GM03348 (cell line): Measurements from ENCODE around the gene USP32.
A peak's percentile ranks its signal among the peaks of the same experiment; 100 is the strongest.

ENCODE experiments used
- DNase-seq: peaks from one replicate; pipeline ENCODE4 v3.0.0; 2012; ENCODE audit warnings: low spot score

Gene USP32

GRCh38 chr17:60154616-60155426, 237.1 kb downstream of the USP32 start:
- DNase-seq, result peak; percentile 88

DNA sequence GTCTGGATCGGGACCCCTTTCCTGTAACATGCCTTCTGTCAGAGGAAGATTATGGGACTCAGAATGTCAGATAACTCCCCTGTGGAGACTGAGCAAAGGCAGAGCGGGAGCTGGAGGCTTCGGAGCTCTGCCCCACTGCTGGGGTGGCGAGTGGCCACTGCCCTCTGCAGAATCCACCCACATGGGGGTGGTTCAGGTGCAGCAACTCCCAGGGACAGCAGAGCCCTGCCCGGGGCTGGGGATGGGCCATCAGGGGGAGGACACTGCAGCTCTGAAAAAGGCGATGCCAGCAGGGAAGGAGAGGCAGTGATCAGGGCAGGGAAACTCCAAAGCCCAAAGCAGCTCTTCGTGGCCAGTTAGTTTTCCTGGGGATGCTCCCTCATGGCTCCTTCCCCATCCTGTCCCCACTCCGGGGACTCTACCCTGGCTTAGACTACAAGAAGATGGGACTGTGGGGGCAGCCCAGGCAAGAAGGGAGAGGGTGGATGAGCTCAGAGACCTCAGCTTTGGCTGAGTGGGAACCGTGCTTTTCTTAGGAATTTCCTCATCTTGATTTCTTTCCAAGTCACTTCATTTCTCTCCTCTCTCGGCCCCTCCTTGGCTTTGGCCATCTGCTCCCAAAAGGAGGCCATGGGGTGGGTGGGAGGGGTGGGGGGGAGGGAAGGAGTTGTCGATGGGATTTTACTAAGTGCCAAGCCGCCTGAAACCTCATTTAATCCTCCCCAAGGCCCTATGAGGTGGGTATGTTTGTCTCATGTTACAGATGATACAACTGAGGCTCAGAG, 238.1 kb downstream of the USP32 start:
- DNase-seq, result peak; percentile 72

GRCh38 chr17:60151355-60151754, 240.6 kb downstream of the USP32 start:
- no peak for DNase-seq

GRCh38 chr17:60149691-60150582, 242.0 kb downstream of the USP32 start, which contains the start of gene CA4:
Gene CA4 (plus strand): TSS chr17:60149973. CDS start chr17:60150035, 62 bp downstream.
- no peak for DNase-seq

DNA sequence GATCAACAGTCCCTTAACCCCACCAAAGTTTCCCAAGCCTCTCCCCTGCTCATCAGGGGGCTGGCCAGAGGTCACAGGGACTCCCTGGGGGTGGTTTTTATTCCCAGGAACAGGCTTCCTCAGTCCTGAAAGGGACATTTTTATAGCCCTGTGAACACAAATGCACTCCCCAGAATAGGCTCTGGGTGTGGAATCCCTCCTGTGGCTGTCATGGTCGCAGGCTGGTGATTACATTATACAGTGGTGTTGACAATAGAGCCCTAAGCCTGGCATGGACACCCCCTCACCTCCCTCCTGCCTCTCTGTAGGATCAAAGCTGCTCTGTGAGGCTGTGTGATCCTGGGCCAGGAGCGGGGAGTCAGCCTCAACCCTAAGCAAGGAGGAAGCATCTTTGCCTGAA, 243.6 kb downstream of the USP32 start:
- no peak for DNase-seq

DNA sequence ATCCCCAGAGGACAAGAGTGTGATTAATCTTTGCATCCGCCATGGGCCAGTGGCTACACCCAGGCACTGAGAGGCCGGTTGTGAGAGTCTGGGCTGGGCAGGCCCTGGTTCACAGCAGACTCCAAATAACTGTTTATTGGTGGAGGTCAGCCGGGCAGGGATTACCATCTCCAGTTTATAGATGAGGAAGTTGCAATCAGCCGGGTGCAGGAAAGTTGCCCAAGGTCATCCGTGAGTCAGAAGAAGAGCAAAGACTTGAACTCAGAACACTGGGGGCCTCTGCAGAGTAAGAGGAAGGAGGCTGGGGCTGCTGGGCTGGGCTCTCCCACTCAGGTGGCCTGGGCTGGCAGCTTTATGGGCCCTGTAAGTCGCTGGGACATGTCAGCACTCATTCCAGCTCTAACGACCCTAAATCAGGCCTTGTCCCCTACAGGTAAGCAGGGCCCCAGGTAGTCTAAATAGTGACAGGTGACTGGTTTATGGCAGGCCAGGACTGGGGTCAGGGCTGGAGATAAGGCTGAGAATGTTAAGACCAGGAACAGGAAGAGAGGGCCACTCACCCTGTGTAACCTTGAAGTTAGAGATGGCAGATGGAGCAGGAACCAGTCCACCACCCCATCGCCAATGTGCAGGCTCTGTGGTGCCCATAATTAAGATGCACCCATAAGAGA, 244.2 kb downstream of the USP32 start:
- no peak for DNase-seq

- no peak for DNase-seq
Observed at GRCh38 chr17:60146206-60146605, 245.7 kb downstream of the USP32 start.

DNA sequence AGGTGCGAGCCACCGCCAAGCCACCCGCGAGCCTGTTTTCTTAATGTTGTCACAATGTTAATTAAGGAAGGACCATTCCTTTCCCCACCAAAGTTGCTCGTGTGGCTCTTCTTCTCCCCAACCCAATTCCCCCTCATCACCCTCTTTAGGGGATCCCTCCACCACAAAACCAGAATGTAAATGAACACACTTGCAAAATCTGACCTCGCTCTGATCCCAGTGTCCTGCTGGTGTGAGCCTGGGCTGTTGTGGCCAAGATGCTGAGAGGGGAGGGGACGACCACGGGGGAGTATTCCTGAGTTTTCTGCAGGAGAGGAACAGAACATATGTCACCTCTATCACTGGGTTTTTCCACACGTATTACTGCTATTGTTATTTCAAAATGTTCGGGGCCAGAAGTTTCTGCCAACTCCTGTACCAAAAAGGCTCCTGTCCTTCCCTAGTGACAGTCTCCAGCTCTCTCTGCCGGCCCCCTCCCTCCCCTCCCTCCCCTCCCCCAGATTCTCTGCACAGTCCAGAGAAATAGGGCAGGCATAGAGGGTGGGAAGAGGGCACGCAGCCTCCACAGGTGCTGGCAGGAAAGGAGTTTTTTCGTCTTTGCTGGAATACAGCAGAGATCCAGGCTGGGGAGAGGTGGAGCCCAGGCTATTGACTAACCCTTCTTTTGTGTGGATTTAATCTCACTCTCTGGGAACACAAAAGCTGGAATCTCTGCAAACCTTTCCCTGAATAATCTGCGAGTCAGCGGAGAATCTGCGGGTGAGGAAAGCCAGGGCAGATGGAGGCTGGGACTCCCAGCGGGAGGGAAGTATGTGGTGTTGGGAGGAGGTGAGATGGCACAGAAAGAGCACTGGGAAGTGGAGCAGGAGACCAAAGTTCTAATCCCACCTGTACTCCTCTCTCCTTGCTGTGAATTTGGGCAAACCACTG, 246.7 kb downstream of the USP32 start:
- no peak for DNase-seq

GRCh38 chr17:60142872-60143499, 248.9 kb downstream of the USP32 start:
- peak; percentile 87 for DNase-seq

DNA sequence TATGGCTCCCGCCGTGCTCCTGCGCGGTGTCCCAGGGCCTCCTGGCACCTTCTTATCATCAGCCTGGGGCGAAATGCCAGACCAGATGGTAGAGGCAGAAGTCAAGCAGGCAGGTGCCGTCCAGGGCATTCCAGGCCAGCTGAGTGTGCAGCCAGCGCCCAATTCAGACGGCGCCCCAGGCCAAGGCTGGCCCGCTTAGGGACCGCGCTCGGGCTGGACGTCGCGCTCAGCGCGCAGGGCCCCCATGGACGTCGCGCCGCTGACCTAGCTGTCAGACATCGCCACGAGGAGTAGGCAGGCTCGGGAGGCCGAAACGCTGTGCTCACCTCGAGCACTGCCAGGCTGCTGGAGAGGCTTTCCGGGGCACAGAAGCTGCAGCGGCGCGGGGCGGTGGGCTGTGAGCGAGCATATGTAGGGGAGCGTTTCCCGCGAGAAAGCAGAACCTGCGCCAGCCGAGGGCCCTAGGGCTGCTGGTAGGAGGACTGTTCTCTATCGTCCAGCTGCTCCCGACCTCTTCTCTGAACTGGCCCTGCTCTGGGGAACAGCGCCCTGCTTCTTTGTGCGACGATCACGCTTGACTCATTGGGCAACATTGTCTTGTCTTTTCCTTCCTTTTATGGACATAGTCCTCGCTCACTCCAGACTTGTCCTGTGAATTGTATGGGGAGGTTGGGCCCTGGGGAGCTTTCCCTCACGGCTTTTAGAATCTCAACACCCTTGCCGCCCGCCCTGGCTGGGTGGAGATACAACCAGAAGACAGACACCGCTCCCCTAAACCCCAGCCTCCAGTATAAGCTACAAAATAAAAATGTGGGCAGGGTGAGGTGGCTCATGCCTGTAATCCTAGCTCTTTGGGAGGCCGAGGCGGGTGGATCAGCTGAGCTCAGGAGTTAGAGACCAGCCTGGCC, 250.6 kb downstream of the USP32 start:
- no peak for DNase-seq

GRCh38 chr17:60139438-60140285, 252.3 kb downstream of the USP32 start:
- DNase-seq, result peak; percentile 86

- no peak for DNase-seq
Observed at GRCh38 chr17:60138769-60139437, 253.0 kb downstream of the USP32 start.

GRCh38 chr17:60137731-60138130, 254.2 kb downstream of the USP32 start:
- DNase-seq, result no peak

DNA sequence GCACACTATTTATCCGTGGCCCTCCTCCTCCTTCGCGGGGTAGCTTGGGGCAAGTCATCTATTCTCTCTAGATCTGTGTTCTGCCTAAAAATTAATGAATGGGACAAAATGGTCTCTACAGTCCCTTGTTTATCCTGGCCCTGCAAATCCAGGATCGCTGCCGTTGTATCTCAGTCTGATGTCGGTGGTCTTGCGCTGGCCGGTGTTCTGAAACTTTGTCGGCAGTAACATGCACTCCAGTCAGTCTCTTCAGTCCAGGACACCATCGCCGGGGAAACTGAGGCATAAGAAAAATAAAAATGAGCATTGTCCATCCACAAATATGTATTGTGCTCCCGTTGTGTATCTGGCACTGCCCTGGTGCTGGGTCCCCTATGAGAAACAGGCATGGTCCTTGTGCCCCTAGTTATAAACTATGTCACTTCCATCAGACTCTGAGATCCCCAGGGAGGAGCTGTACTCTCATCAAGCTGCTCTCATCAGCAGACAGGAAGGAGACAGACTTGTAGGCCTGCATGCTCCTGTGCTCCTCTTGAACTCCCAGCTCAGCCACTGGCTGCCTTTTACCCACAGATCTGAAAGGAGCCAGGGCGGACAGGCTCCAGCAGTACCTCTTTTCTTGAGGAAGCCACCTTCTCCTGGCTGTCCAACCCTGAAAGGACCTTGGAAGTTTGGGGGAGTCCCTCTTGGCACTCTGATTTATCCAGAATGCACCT, 255.8 kb downstream of the USP32 start:
- DNase-seq, result no peak

DNA sequence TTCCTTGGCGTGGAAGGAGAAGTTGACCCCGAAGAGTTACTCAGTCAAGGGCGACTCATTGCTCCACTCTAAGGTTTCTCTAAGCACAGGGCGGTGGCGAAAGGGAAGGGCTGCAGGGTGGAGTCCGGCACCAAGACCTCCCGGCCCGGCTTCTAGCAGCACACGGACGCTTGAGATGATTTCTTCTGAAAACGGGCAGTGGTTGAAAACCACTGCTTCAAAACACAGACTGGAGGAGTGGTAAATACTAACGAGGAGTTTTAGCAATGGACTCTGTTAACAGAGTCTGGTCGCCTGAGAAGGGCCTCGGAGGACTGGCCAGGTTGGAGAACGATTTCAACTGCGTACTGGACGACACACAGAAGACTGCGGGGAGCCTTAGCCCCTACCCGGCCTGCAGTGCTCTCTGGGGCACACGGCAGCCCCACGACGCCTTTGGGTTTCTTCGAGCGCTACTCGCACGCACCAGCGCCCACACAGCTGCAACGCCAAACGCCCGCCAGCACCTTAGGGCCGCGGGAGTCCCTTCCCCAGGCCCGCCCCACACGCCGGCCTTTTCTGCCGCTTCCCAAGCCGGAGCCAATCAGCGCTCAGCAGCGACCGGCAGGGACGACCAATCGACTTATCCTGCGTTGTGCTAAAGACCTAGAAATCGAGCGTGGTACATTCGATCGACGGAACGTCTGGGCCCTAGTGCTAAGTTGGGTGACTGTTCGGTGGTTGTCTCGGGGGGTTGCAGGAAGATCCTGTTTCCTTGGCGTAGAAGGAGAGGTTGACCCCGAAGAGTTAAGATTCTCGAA, 256.6 kb downstream of the USP32 start:
- DNase-seq, result peak; percentile 98
